Endothelial cell (in vitro differentiated cells): Measurements from ENCODE around the gene HDDC3. TPM values are rescaled to one million over a fixed set of nuclear protein-coding genes. Genes with fewer than 3 reads are reported as not detected.

Experiments
- DNase-seq: peaks from one replicate; pipeline ENCODE4 v3.0.0; 2021; ENCODE audit warnings: low spot score
- H3K27ac Mint-ChIP-seq: one replicate; pipeline ENCODE4 v1.8.0; 2021; ENCODE audit warnings: mixed read lengths, inconsistent platforms; ENCODE audit not compliant: unreplicated experiment
- H3K27me3 Mint-ChIP-seq: one replicate; pipeline ENCODE4 v1.8.0; 2021; ENCODE audit warnings: mild to moderate bottlenecking, moderate library complexity, mixed read lengths, inconsistent platforms; ENCODE audit not compliant: unreplicated experiment
- H3K36me3 Mint-ChIP-seq: one replicate; pipeline ENCODE4 v1.8.0; 2021; ENCODE audit warnings: mild to moderate bottlenecking, low read depth, mixed read lengths, inconsistent platforms; ENCODE audit not compliant: unreplicated experiment
- H3K4me1 Mint-ChIP-seq: one replicate; pipeline ENCODE4 v1.8.0; 2021; ENCODE audit warnings: mild to moderate bottlenecking, mixed read lengths, inconsistent platforms; ENCODE audit not compliant: unreplicated experiment
- H3K4me3 Mint-ChIP-seq: one replicate; pipeline ENCODE4 v1.8.0; 2021; ENCODE audit warnings: mild to moderate bottlenecking, mixed read lengths, inconsistent platforms; ENCODE audit not compliant: unreplicated experiment
- H3K9me3 Mint-ChIP-seq: one replicate; pipeline ENCODE4 v1.8.0; 2021; ENCODE audit warnings: mixed read lengths, inconsistent platforms; ENCODE audit not compliant: unreplicated experiment
- total RNA-seq: library from RNA; stranded (reverse); fragmentation: NEBNext Ultra II Directional; extraction: Animal tissue kit (Norgen Biotek cat#: 25700); gene quantifications from one replicate; pipeline ENCODE4 v1.2.1, GENCODE V29; 2021; ENCODE audit not compliant: unreplicated experiment
- TF ChIP-seq, protein P1 (sequence below): fragments of 200-600 bp; sonication (generic); IDR thresholded peaks from one replicate; pipeline ENCODE4 v1.5.0; 2021; ENCODE audit warnings: antibody characterized with exemption; ENCODE audit not compliant: unreplicated experiment

Gene HDDC3
- total RNA-seq, 1 donor from 2014 or later = 14.5 TPM

DNA sequence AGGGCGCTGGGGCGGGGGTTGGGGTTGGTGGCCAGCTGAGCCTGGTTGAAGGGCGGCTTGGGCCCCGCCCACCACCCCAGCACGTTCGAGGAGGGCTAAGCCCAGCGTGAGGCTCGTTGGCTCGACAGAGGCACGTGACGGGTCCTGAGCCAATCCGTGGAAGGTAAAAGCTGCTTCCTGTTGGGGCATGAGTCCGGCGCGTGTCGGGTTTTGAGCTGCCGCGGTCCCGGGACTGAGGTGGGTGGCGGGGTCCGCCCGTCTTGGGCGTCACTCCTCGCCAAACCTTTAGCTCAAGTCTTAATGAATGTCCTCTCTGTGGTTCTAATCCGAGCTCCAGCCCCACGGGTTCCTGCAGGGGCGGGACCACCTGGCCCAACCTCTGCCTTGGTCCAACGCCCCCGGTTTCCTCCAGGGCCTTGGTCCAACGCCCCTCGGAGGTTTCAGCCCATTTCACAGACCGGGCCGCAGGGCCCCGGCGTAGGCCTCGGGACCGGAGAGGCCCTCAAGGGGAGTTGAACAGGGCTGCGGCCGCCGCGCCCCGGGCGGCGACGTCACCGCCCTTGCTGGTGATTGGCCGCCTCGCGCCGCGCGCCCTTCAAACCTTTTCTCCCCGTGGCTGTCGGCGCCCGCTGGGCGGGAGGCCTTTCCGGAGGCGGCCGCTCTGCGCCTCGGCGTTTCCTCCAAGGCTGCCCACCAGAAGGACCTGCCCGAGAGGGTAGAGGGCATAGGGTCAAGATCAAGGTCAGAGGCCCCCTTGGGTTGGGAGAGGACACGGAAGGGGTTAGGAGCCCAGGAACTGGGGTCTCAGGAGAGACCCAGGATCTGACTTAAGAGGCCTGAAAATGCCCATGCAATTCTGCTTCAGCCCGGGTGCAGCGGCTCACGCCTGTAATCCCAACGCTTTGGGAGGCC, 22.6 kb upstream of the HDDC3 start, which contains the start of gene RCCD1:
Gene RCCD1 (plus strand): TSS at position 173 of the 912 bp plus-strand sequence. CDS start 1,851 bp downstream, outside the sequence.
- Mint-ChIP-seq H3K4me1 (peaks cover 2% of the 10 kb centered on the region), H3K9me3 (no peaks in the 10 kb centered on the region), H3K27me3 (peaks cover 12% of the 10 kb centered on the region), H3K27ac (peak within 1 kb of the TSS; percentile 75), H3K4me3 (peak within 1 kb of the TSS; percentile 83), H3K36me3 (peaks cover 15% of the 10 kb centered on the region)
- DNase-seq = peak; percentile 87
- TF ChIP-seq, protein P1, sequence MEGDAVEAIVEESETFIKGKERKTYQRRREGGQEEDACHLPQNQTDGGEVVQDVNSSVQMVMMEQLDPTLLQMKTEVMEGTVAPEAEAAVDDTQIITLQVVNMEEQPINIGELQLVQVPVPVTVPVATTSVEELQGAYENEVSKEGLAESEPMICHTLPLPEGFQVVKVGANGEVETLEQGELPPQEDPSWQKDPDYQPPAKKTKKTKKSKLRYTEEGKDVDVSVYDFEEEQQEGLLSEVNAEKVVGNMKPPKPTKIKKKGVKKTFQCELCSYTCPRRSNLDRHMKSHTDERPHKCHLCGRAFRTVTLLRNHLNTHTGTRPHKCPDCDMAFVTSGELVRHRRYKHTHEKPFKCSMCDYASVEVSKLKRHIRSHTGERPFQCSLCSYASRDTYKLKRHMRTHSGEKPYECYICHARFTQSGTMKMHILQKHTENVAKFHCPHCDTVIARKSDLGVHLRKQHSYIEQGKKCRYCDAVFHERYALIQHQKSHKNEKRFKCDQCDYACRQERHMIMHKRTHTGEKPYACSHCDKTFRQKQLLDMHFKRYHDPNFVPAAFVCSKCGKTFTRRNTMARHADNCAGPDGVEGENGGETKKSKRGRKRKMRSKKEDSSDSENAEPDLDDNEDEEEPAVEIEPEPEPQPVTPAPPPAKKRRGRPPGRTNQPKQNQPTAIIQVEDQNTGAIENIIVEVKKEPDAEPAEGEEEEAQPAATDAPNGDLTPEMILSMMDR = peak; percentile 14

DNA sequence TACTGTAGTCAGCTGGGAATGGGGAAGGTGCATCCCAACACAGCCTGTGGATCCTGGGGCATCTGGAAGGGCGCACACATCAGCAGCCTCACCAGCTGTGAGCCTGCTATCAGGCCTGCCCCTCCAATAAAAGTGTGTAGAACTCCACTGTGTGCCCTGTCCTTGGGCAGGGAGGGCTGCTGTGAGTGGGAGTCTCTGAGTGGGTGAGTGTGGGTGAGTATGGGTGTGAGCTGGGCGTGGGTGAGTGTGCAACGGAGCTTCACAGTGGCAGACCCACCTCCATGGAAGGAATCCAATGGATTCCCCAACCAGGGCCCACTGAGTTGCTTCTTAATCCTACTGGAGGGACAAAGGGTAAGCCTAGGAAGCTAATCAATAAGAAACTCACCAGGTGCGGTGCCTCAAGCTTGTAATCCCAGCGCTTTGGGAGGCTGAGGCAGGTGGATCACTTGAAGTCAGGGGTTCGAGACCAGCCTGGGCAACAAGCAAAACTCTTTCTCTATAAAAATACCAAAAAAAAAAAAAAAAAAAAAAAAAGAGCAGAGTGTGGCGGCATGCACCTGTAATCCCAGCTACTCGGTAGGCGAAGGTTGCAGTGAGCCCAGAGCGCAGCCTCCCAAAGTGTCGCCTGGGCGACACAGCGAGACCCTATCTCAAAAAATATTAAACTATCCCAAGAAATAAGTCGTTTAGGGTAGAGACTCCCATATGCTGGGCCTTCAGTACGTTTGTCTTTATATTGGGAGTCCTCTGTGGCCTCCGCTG, 21.8 kb upstream of the HDDC3 start:
- Mint-ChIP-seq H3K9me3 (no peaks in the 10 kb centered on the region), H3K27ac (peak overlapping the region; percentile 48), H3K27me3 (peaks cover 12% of the 10 kb centered on the region), H3K36me3 (peaks cover 20% of the 10 kb centered on the region), H3K4me3 (peak overlapping the region; percentile 83), H3K4me1 (peaks cover 2% of the 10 kb centered on the region)
- TF ChIP-seq, protein P1 = no peak
- DNase-seq = no peak

DNA sequence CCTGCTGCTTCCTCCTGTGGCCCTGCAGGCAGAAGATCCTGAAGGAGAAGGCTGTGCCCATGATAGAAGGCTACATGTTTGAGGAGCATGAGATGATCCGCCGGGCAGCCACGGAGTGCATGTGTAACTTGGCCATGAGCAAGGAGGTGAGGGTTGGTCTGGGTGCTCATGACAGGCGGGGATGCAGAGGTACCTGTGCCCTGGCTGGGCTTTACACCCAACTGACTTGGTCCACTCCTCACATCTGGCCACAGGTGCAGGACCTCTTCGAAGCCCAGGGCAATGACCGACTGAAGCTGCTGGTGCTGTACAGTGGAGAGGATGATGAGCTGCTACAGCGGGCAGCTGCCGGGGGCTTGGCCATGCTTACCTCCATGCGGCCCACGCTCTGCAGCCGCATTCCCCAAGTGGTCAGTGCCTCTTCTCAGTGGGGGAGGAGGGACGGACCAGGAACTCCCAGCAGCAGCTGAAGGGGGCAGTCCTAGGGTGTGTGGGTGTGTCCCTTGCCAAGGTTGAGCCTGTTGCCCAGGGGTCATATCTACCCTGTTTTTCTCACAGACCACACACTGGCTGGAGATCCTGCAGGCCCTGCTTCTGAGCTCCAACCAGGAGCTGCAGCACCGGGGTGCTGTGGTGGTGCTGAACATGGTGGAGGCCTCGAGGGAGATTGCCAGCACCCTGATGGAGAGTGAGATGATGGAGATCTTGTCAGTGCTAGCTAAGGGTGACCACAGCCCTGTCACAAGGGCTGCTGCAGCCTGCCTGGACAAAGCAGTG, 20.7 kb upstream of the HDDC3 start:
- no peaks in the 10 kb centered on the region for H3K9me3 Mint-ChIP-seq
- TF ChIP-seq, protein P1 = no peak
- H3K4me1 Mint-ChIP-seq = peaks cover 2% of the 10 kb centered on the region
- no peak overlapping the region for H3K27ac Mint-ChIP-seq
- H3K4me3 Mint-ChIP-seq = no peak overlapping the region
- peaks cover 28% of the 10 kb centered on the region for H3K36me3 Mint-ChIP-seq
- no peak for DNase-seq
- peaks cover 12% of the 10 kb centered on the region for H3K27me3 Mint-ChIP-seq

DNA sequence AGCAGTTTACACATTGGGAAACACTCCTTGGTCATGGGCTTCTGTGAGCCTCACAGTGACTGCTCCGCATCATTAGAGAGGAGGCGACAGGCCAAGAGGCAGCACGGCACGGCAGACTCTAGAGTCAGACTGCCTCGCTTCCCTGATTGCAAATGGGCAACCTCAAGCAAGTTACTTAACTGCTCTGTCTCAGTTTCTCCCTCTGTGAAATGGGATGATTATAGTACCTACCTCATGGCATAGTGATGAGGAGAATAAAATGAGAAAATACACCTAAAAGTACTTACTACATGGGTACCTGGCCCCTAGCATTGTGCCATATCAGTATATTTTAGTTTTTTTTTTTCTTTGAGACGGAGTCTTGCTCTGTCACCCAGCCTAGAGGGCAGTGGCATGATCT, 18.3 kb upstream of the HDDC3 start:
- no peaks in the 10 kb centered on the region for H3K9me3 Mint-ChIP-seq

More for the DNA sequence above, 18.3 kb upstream of the HDDC3 start:
- H3K27me3 Mint-ChIP-seq = peaks cover 8% of the 10 kb centered on the region
- TF ChIP-seq, protein P1 = no peak
- no peak for DNase-seq
- H3K27ac Mint-ChIP-seq = no peak overlapping the region
- peaks cover 31% of the 10 kb centered on the region for H3K36me3 Mint-ChIP-seq
- H3K4me3 Mint-ChIP-seq = no peak overlapping the region
- no peaks in the 10 kb centered on the region for H3K4me1 Mint-ChIP-seq
